HG03175 (cell line): ENCODE data around the gene SDHA.
"Not testable (repeated sequence)": the region's sequence is repeated elsewhere in the genome, so short reads cannot be mapped to it uniquely, and the experiment has no call there.

Experiments used
- ATAC-seq: cut with Tn5 transposase; IDR thresholded peaks from one replicate; pipeline ENCODE4 v1.9.1; 2021; ENCODE audit warnings: mild to moderate bottlenecking, moderate library complexity; ENCODE audit not compliant: unreplicated experiment

The SDHA gene

DNA sequence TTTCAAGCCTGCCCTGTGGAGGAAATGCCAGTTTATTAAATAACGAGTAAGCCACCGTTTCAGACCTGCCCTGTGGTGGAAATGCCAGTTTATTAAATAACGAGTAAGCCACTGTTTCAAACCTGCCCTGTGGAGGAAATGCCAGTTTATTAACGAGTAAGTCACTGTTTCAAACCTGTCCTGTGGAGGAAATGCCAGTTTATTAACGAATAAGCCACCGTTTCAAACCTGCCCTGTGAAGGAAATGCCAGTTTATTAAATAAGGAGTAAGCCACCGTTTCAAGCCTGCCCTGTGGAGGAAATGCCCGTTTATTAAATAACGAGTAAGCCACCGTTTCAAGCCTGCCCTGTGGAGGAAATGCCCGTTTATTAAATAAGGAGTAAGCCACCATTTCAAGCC is 33.9 kb downstream of the SDHA start:
- not testable (repeated sequence) for ATAC-seq

DNA sequence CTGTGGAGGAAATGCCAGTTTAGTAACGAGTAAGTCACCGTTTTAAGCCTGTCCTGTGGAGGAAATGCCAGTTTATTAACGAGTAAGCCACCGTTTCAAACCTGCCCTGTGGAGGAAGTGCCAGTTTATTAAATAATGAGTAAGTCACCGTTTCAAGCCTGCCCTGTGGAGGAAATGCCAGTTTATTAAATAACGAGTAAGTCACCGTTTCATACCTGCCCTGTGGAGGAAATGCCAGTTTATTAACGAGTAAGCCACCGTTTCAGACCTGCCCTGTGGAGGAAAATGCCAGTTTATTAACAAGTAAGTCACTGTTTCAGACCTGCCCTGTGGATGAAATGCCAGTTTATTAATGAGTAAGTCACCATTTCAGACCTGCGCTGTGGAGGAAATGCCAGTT is 34.4 kb downstream of the SDHA start:
- ATAC-seq, result no peak

GRCh38 chr5:254322-254721 is 36.2 kb downstream of the SDHA start:
- not testable (repeated sequence) for ATAC-seq

DNA sequence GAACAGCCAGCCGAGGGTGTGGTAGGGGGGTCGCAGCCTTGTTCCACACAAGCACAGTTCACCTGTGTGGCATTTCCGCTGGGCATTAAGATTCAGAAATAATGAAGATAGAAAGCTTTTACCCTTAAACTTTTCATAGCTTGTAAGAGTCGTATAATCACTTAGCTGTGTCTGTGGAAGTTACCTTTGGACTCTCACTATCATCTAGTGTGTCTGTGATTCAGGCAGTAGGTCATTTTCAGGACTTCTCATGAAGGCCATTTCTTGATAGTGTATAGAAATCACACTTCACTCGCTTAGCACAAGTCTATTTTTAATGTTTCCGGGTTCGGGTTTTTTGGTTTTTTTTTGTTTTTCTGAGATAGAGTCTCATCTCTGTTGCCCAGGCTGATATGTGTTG is 37.0 kb downstream of the SDHA start:
- not testable (repeated sequence) for ATAC-seq

DNA sequence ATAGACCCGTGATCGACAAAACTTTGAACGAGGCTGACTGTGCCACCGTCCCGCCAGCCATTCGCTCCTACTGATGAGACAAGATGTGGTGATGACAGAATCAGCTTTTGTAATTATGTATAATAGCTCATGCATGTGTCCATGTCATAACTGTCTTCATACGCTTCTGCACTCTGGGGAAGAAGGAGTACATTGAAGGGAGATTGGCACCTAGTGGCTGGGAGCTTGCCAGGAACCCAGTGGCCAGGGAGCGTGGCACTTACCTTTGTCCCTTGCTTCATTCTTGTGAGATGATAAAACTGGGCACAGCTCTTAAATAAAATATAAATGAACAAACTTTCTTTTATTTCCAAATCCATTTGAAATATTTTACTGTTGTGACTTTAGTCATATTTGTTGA is 38.2 kb downstream of the SDHA start:
- not testable (repeated sequence) for ATAC-seq

DNA sequence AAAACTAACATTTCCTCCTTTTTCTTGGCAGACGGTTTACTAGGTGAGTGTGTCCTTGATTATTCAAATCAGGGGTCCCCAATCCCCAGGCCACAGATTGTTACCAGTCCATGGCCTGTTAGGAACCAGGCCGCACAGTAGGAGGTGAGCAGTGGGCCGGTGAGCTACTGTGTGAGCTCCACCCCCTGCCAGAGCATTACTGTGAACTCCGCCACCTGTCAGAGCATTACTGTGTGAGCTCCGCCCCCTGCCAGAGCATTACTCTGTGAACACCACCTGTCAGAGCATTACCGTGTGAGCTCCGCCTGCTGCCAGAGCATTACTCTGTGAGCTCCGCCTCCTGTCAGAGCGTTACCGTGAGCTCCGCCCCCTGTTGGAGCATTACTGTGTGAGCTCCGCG is 39.0 kb downstream of the SDHA start:
- ATAC-seq, result no peak

GRCh38 chr5:263275-263974 is 45.3 kb downstream of the SDHA start:
- not testable (repeated sequence) for ATAC-seq

DNA sequence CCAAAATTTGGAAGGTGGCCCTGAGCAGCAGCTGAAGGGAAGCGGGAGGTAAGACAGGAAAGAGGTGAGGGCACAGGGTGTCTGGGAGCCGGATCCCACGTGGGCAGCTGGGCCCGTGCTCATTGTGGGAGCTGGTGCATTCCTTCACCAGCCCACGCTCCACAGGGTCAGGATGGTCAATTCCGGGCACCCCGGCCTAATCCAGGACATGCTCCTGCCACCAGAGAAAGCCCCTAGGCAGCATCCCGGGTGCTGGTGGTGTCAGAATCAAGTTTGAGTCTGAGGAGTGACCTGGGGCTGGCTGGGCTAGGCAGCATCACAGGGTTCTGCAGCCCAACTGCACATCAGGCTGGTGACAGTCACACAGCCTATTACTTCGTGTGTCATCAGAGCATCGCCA is 46.2 kb downstream of the SDHA start:
- no peak for ATAC-seq

DNA sequence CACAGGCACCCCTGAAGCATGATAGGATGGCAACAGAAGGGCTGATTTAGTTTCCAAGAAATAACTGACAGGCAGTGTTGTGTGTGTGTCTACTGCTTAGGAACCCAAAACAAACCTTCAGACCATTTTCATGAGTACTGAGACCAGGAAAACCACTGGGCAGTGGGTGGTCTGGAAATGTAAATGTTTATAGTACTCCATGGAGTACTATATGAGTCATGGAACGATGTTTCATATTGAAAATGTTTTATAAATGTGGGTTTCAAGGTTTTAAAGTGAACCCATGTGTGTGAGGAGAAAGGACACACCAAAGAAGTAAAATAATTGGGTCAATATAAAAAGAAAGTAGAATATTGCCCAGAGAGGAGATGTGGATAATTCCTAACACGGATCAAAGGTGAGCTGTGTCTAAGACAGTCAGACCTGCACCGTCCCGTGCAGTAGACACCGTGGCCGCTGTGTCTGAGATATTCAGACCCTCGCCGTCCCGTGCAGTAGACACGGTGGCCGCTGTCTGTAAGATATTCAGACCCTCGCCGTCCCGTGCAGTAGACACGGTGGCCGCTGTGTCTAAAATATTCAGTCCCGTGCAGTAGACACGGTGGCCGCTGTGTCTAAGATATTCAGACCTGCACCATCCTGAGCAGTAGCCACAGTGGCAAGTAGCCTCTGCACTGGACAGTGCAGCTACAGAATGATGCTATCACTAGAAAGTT is 48.3 kb downstream of the SDHA start:
- not testable (repeated sequence) for ATAC-seq

DNA sequence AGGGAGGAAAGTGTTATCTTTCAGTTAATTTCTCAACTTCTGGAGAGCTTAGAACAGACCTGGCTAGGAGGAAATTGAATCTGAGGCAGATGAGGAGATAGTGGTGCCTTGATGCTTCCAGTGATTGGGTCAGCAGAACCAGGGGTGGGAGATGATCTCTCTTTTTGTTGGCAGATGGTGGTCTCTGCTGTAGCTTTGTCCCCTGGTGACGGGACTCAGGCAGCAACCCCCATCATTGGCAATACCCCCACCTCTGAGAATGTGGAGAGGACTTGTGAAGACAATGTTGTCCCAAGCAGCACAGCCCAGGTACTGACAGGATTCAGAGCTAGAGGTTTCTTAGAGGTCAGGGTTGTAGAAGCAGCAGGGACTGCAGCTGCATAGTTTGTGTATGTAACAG is 49.6 kb downstream of the SDHA start:
- no peak for ATAC-seq

DNA sequence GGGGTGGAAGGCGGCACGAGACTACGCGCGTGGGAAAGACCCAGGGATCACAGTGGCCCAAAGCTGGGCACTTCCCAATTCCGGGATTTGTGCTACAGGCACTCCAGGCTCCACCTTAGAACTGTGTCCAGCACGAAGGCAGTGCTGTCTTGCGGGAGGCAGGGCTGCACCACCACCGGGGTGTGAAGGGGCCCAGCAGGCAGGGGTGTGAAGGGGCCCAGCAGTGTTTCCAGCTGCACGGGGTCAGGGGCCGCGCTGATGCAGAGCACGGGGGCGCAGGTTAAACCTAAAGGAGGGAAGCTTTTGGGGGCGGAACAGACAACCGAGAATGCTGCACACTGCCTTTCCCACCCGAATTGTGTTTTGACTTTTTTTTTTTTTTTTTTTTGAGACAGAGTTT is 52.2 kb downstream of the SDHA start:
- no peak for ATAC-seq

DNA sequence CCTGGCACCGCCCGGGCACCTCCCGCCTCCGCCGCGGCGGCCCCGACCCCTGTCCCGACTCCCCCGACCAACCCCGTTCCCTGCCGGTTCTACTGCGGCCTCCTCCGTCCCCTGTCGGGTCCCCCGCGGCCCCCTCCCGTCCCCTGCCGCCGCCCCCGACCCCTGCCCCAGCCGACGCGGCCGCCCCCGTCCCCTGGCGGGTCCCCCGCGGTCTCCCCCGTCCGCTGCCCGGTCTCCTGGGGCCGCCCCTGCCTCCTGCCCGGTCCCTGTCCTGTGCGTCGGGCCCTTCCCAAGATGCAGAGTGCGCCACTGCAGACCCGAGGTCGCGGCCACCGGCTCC is 53.7 kb downstream of the SDHA start:
- not testable (repeated sequence) for ATAC-seq

DNA sequence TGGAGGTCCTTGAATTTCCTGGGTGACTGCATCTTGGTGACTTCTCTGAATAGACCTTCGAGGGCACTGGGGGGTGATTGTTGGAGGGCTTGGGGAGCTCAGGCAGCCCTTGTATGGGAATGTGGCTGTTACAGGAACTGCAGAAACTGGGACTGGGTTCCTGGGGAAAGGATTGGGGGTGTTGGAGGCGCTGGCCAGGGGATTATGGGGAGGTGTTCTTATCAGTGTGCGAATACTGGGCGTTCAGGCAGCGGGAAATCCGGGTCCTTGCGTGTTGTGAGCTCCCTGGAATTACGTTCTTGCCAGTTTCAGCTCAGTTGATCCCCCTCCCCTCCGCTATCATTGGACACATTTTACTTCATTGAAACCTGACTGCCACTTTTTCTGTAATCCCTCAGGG is 55.0 kb downstream of the SDHA start:
- not testable (repeated sequence) for ATAC-seq

DNA sequence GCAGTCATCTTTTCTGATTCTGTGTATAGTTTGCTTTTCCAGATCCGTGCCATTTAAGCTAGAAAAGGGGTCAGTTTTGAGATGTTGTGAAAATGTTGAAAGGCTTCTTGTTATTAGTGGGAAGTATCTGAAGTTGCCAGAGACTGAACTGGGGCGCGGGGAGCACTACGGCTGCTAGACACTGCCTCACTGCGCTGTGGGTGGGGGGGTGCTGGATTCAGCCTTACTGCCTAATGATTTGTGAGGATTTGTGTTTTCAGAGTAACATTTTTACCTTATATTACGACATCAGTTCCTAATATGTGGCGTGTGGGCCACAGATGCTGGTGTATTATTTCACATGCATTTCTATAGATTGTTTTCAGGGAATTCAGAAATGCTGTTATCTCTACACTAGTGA is 55.4 kb downstream of the SDHA start:
- not testable (repeated sequence) for ATAC-seq

- not testable (repeated sequence) for ATAC-seq
Measured at GRCh38 chr5:274346-274745, 56.2 kb downstream of the SDHA start.

DNA sequence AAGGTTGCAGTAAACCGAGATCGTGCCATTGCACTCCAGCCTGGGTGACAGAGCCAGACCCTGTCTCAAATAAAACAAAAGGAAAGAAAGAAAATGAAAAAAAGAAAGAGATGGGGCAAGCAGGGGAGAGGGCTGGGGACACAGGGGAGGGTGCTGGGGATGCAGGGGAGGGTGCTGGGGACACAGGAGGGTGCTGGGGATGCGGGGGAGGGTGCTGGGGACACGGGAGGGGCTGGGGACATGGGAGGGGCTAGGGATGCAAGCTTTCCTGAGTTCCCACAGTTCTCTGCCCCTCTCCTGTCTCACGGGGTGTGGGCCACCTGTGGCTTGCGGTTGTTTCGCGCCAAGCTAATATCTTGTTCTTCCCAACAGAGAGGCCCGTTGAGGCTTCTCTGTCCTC is 60.5 kb downstream of the SDHA start:
- no peak for ATAC-seq

DNA sequence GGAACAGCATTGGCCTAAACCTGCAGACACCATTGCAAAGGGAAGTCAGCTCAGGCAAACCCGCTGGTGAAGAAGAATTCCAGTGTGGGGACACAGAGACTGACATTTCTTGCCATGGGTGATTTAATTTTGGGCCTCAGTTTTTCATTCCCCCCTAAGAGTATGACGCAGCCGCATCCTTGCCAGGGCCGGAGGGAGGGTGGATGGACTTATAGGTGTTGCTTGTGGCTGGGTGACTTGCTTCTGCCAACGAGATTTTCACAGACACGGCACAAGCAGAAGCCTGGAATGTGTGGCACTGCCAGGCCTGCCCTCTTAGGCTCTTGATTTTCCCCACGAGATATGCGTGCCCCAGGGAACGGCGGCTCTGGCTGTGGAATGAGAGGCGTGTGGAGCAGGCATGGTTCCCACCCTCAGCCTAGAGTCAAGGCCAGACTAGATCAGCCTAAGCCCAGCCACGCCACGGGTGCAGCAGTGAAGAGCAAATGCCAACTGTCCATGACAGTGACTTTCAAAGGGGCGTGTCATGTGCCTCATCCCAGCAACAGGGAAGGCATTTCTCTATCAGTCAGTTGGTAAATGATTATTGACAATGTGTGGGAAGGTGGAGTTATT is 61.0 kb downstream of the SDHA start:
- ATAC-seq, result not testable (repeated sequence)

DNA sequence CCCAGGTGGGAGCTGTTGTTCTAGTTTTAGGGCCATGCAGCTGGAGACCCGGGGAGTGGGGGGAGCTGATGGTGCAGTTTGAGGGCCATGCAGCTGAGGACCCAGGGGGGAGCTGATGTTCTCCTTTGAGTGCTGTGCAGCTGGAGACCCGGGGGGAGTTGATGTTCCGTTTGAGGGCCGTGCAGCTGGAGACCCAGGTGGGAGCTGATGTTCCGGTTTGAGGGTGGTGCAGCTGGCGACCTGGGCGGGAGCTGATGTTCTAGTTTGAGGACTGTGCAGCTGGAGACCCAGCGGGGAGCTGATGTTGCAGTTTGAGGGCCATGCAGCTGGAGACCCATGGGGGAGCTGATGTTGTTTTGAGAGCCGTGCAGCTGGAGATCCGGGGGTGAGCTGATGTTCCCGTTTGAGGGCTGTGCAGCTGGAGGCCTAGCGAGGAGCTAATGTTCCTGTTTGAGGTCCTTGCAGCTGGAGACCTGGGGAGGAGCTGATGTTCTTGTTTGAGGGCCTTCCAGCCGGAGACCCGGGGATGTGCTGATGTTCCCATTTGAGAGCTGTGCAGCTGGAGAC is 68.0 kb downstream of the SDHA start:
- ATAC-seq, result no peak

GRCh38 chr5:290200-290599 is 72.1 kb downstream of the SDHA start:
- not testable (repeated sequence) for ATAC-seq

DNA sequence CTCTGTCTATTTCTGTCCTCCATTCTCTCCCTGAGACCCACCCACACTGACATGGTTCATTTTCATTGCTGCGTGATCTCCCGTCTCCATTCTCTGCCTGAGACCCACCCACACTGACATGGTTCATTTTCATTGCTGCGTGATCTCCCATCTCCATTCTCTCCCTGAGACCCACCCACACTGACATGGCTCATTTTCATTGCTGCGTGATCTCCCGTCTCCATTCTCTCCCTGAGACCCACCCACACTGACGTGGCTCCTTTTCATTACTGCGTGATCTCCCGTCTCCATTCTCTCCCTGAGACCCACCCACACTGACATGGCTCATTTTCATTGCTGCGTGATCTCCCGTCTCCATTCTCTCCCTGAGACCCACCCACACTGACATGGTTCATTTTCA is 73.2 kb downstream of the SDHA start:
- not testable (repeated sequence) for ATAC-seq

DNA sequence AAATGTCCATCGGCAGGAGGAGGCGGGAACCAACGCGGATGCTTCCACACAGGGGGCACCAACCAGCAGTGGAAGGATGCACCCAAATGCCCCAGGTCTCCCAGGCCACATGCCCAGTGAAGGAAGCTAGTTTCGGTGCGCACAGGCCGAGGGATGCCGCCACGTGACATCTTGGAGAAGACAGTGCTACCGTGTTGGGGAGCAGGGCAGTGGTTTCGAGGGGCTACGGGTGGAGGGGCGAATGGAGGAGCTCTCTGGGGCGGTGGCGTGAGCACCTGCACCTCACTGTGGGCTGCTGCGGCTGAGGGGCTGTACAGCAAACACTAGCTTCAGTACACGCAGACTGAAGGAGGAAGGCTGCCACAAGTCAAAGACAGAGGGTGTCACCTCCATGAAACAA is 76.7 kb downstream of the SDHA start:
- not testable (repeated sequence) for ATAC-seq

GRCh38 chr5:296207-296606 is 78.1 kb downstream of the SDHA start:
- ATAC-seq, result not testable (repeated sequence)
